ENCODE data around the gene SIGLEC7. TPM values are rescaled to one million over a fixed set of nuclear protein-coding genes. Genes with fewer than 3 reads are reported as not detected.

The SIGLEC7 gene
- polyA plus RNA-seq, 1 of the 3 experiments (the other 2 are of a cell fraction) = not detected

DNA sequence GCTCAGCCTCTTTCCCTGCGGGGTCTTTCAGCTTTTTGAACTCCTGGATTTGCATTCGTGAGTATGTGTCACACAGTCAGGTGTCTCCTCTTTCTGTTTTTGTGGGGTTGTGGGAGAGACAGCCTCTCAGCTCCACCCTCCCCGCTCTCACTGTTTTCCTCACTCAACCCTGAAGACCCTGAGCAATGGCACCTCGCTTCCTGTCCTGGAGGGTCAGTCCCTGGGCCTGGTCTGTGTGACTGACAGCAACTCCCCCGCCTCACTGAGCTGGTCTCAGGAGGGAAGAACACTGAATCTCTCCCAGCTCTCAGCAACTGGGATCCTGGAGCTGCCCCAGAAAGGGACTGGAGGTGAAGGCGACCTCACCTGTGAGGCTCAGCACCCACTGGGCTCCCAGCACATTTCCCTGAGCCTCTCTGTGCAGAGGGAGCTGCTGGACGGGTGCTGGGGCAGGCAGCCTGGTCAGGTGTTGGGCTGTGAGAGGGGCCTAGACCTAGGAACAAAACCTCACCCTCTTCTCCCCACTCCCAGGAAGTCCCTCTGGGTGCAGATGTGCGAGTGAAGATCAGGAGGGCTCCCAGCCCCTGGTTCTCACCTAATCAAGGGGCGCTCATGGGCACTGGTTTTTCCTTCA lies 4.2 kb upstream of the SIGLEC7 start (continued):
- TF ChIP-seq FOXM1 (IDR thresholded peaks at IDR 0.05; ENCODE audit: low read depth) (no peak), FOXJ3 (CRISPR knock-in tag; IDR thresholded peaks at IDR 0.05) (no peak), SMC3 (IDR thresholded peaks at IDR 0.05; ENCODE audit: low read depth, low read length) (no peak), JUND (IDR thresholded peaks at IDR 0.05) (no peak), EZH2phosphoT487 (IDR thresholded peaks at IDR 0.05; ENCODE audit: borderline replicate concordance, low read depth) (no peak), RFX5 (IDR thresholded peaks at IDR 0.05; ENCODE audit: low read length) (no peak), CHD2 (IDR thresholded peaks at IDR 0.05; ENCODE audit: low read length, partially characterized antibody) (no peak)

DNA sequence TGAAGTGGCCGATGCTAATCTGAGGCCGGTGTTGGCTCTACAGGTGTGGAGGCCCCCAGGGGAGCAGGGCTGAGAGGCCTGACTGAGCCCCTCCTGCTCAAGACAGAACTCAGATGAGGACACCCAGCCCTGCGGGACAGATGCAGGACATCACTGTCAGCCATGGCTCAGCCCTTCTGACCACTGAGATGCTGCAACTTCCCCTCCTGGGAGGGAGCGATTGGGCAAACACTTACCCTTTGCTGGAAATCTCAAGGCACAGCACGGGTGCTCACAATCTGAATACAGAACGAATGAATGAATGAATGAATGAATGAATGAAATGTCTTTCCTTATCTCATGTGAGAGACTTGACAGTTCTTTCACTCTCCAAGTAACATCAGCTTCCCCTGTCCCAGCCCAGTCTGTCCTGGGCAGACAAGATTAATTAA lies 3.5 kb upstream of the SIGLEC7 start:
- no peaks in the 10 kb centered on the region for H3K79me2 ChIP-seq (ENCODE audit: insufficient read depth)
- no peak overlapping the region for H3K4me3 ChIP-seq (ENCODE audit: low read depth in 2 of 2, low read length in 1 of 2)
- ChIA-PET POLR2A (no interaction called here), CTCF (no interaction called here)
- no peak overlapping the region for H3K9ac ChIP-seq
- peaks cover 50% of the 10 kb centered on the region for H3K27me3 ChIP-seq (ENCODE audit: insufficient read depth)
- no peaks in the 10 kb centered on the region for H4K20me1 ChIP-seq (ENCODE audit: insufficient read depth)
- no peaks in the 10 kb centered on the region for H3F3A ChIP-seq (replicated peaks; ENCODE audit: insufficient read depth)
- TF ChIP-seq GABPA (IDR thresholded peaks at IDR 0.05; ENCODE audit: low read depth) (no peak), MXI1 (IDR thresholded peaks at IDR 0.05; ENCODE audit: low read depth, low read length) (no peak), YY1 (IDR thresholded peaks at IDR 0.05; ENCODE audit: low read depth) (no peak), TEAD4 (IDR thresholded peaks at IDR 0.05; ENCODE audit: borderline replicate concordance, insufficient read depth) (no peak), CHD2 (IDR thresholded peaks at IDR 0.05; ENCODE audit: low read length, partially characterized antibody) (no peak), SMC3 (IDR thresholded peaks at IDR 0.05; ENCODE audit: low read depth, low read length) (no peak), RFX5 (IDR thresholded peaks at IDR 0.05; ENCODE audit: low read length) (no peak), EZH2phosphoT487 (IDR thresholded peaks at IDR 0.05; ENCODE audit: borderline replicate concordance, low read depth) (no peak), FOSL2 (IDR thresholded peaks at IDR 0.05; ENCODE audit: borderline replicate concordance, low read depth) (no peak), GATA2 (CRISPR knock-in tag; IDR thresholded peaks at IDR 0.05) (no peak), SIN3A (IDR thresholded peaks at IDR 0.05; ENCODE audit: borderline replicate concordance, low read depth, low read length) (no peak), EP300 (IDR thresholded peaks at IDR 0.05; ENCODE audit: borderline replicate concordance in 1 of 2, low read depth in 1 of 2, low read length in 1 of 2) (no peak), FOXJ3 (CRISPR knock-in tag; IDR thresholded peaks at IDR 0.05) (no peak)
- TF ChIP-seq, protein P1, sequence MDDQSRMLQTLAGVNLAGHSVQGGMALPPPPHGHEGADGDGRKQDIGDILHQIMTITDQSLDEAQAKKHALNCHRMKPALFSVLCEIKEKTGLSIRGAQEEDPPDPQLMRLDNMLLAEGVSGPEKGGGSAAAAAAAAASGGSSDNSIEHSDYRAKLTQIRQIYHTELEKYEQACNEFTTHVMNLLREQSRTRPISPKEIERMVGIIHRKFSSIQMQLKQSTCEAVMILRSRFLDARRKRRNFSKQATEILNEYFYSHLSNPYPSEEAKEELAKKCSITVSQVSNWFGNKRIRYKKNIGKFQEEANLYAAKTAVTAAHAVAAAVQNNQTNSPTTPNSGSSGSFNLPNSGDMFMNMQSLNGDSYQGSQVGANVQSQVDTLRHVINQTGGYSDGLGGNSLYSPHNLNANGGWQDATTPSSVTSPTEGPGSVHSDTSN (IDR thresholded peaks at IDR 0.05) = no peak
- TF ChIP-seq, protein P2, sequence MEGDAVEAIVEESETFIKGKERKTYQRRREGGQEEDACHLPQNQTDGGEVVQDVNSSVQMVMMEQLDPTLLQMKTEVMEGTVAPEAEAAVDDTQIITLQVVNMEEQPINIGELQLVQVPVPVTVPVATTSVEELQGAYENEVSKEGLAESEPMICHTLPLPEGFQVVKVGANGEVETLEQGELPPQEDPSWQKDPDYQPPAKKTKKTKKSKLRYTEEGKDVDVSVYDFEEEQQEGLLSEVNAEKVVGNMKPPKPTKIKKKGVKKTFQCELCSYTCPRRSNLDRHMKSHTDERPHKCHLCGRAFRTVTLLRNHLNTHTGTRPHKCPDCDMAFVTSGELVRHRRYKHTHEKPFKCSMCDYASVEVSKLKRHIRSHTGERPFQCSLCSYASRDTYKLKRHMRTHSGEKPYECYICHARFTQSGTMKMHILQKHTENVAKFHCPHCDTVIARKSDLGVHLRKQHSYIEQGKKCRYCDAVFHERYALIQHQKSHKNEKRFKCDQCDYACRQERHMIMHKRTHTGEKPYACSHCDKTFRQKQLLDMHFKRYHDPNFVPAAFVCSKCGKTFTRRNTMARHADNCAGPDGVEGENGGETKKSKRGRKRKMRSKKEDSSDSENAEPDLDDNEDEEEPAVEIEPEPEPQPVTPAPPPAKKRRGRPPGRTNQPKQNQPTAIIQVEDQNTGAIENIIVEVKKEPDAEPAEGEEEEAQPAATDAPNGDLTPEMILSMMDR (IDR thresholded peaks at IDR 0.05) = no peak
- TF ChIP-seq, protein P3, sequence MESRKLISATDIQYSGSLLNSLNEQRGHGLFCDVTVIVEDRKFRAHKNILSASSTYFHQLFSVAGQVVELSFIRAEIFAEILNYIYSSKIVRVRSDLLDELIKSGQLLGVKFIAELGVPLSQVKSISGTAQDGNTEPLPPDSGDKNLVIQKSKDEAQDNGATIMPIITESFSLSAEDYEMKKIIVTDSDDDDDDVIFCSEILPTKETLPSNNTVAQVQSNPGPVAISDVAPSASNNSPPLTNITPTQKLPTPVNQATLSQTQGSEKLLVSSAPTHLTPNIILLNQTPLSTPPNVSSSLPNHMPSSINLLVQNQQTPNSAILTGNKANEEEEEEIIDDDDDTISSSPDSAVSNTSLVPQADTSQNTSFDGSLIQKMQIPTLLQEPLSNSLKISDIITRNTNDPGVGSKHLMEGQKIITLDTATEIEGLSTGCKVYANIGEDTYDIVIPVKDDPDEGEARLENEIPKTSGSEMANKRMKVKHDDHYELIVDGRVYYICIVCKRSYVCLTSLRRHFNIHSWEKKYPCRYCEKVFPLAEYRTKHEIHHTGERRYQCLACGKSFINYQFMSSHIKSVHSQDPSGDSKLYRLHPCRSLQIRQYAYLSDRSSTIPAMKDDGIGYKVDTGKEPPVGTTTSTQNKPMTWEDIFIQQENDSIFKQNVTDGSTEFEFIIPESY (IDR thresholded peaks at IDR 0.05; ENCODE audit: borderline replicate concordance, low read depth) = no peak
- TF ChIP-seq, protein P4, sequence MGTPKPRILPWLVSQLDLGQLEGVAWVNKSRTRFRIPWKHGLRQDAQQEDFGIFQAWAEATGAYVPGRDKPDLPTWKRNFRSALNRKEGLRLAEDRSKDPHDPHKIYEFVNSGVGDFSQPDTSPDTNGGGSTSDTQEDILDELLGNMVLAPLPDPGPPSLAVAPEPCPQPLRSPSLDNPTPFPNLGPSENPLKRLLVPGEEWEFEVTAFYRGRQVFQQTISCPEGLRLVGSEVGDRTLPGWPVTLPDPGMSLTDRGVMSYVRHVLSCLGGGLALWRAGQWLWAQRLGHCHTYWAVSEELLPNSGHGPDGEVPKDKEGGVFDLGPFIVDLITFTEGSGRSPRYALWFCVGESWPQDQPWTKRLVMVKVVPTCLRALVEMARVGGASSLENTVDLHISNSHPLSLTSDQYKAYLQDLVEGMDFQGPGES (IDR thresholded peaks at IDR 0.05; ENCODE audit: low read depth, low read length) = no peak
- TF ChIP-seq, protein P5, sequence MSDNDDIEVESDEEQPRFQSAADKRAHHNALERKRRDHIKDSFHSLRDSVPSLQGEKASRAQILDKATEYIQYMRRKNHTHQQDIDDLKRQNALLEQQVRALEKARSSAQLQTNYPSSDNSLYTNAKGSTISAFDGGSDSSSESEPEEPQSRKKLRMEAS (IDR thresholded peaks at IDR 0.05; ENCODE audit: low read depth) = no peak
- no peaks in the 10 kb centered on the region for H3K9me3 ChIP-seq
- no peak overlapping the region for H3K4me2 ChIP-seq
- H3K9me2 ChIP-seq = no peaks in the 10 kb centered on the region
- no peak for DNase-seq
- H3K27ac ChIP-seq (ENCODE audit: low read depth in 2 of 2, low read length in 1 of 2) = no peak overlapping the region
- no peaks in the 10 kb centered on the region for H3K36me3 ChIP-seq (replicated peaks in 1 of 2; ENCODE audit: control insufficient read depth in 1 of 2, insufficient read depth in 2 of 2, low read length in 1 of 2)
- 9% methylated on average over 5 of the region's 6 CpGs for WGBS (ENCODE audit: low lambda C conversion rate)
- H3K4me1 ChIP-seq (ENCODE audit: control insufficient read depth in 1 of 2, insufficient read depth in 2 of 2, low read depth in 1 of 2, low read length in 1 of 2) = no peaks in the 10 kb centered on the region
- no peak overlapping the region for H2AFZ ChIP-seq (ENCODE audit: low read depth)

Data from SK-N-SH (cell line).